Naive thymus-derived CD4-positive, alpha-beta T cell (primary cell): ENCODE measurements around the gene TMEM156. TPM values are rescaled to one million over a fixed set of nuclear protein-coding genes. Genes with fewer than 3 reads are reported as not detected.

Experiments used
- ATAC-seq: fragments of 150-1000 bp; cut with Tn5 transposase; 2 replicates; pipeline ENCODE4 v1.10.0; 2021; ENCODE audit warnings: mild to moderate bottlenecking, moderate library complexity
- CTCF ChIA-PET: fragments of 350-600 bp; sonication (Branson Sonifier 250); formaldehyde crosslinking; loops from one replicate; lab custom pipeline; 2021; ENCODE audit warnings: antibody characterized with exemption; lab: Charles Lee
- POLR2A ChIA-PET: fragments of 350-600 bp; sonication (Branson Sonifier 250); formaldehyde crosslinking; loops from one replicate; lab custom pipeline; 2021; ENCODE audit warnings: antibody characterized with exemption, inconsistent platforms; lab: Charles Lee
- DNase-seq, 9 donors: peaks; one replicate each; pipeline versions ENCODE4 v3.0.0 to v3.0.0-alpha.2; 2020 to 2022; ENCODE audit warnings: mixed read lengths in 1 of 9
- H3K27ac ChIP-seq: one replicate; pipeline ENCODE4 v1.7.0; 2013; ENCODE audit warnings: mild to moderate bottlenecking, low read depth, low read length, moderate library complexity
- H3K27me3 ChIP-seq, 2 donors: one replicate each; pipeline ENCODE4 v1.7.0; 2013; ENCODE audit warnings: low read length in 2 of 2, mild to moderate bottlenecking in 2 of 2, moderate library complexity in 2 of 2; ENCODE audit not compliant: control insufficient read depth in 2 of 2, insufficient read depth in 2 of 2
- H3K36me3 ChIP-seq, 3 experiments: 1 replicate in 2 of 3; 2 replicates in 1 of 3; pipeline ENCODE4 v1.7.0; 2013; ENCODE audit warnings: low read length in 3 of 3, mild to moderate bottlenecking in 3 of 3, moderate library complexity in 1 of 3; ENCODE audit not compliant: insufficient read depth in 3 of 3, control insufficient read depth in 2 of 3
- H3K4me1 ChIP-seq, 2 donors: one replicate each; pipeline ENCODE4 v1.7.0; 2013; ENCODE audit warnings: low read length in 2 of 2, mild to moderate bottlenecking in 2 of 2, moderate library complexity in 1 of 2; ENCODE audit not compliant: control insufficient read depth in 2 of 2, insufficient read depth in 2 of 2
- H3K4me3 ChIP-seq: 2 replicates; pipeline ENCODE4 v1.7.0; 2013; ENCODE audit warnings: mild to moderate bottlenecking, low read length
- H3K9me3 ChIP-seq, 3 experiments: 1 replicate in 2 of 3; 2 replicates in 1 of 3; pipeline ENCODE4 v1.7.0; 2013; ENCODE audit warnings: low read length in 3 of 3; ENCODE audit not compliant: control insufficient read depth in 2 of 3
- H3K27ac Mint-ChIP-seq, 9 donors: one replicate each; pipeline ENCODE4 v1.8.0; 2020 to 2022; ENCODE audit warnings: mixed read lengths in 9 of 9, mild to moderate bottlenecking in 8 of 9, moderate library complexity in 5 of 9, inconsistent platforms in 2 of 9
- H3K27me3 Mint-ChIP-seq, 5 donors: one replicate each; pipeline ENCODE4 v1.8.0; 2021 to 2022; ENCODE audit warnings: mixed read lengths in 5 of 5, mild to moderate bottlenecking in 1 of 5
- H3K36me3 Mint-ChIP-seq, 5 donors: one replicate each; pipeline ENCODE4 v1.8.0; 2020 to 2022; ENCODE audit warnings: mixed read lengths in 5 of 5, mild to moderate bottlenecking in 3 of 5, inconsistent platforms in 1 of 5
- H3K4me1 Mint-ChIP-seq, 7 donors: one replicate each; pipeline ENCODE4 v1.8.0; 2020 to 2022; ENCODE audit warnings: mixed read lengths in 7 of 7, mild to moderate bottlenecking in 3 of 7, inconsistent platforms in 1 of 7
- H3K4me3 Mint-ChIP-seq, 10 donors: one replicate each; pipeline ENCODE4 v1.8.0; 2020 to 2022; ENCODE audit warnings: mild to moderate bottlenecking in 10 of 10, mixed read lengths in 10 of 10, moderate library complexity in 6 of 10, inconsistent platforms in 2 of 10
- H3K9me3 Mint-ChIP-seq, 11 donors: one replicate each; pipeline ENCODE4 v1.8.0; 2020 to 2022; ENCODE audit warnings: mixed read lengths in 11 of 11, mild to moderate bottlenecking in 4 of 11, inconsistent platforms in 1 of 11, moderate library complexity in 1 of 11
- intact Hi-C, 2 donors: fragments of 100-400 bp; cut with micrococcal nuclease; formaldehyde crosslinking; loops; one replicate each; pipeline ENCODE4 v1.15.1; 2023
- polyA plus RNA-seq, 2 donors: library from polyadenylated mRNA; unstranded; fragments of 300-500 nt; fragmentation: Illumina TruSeq; gene quantifications; one replicate each; pipeline ENCODE4 v1.2.3, GENCODE V29; 2021
- total RNA-seq, 6 experiments: library from RNA in 5 of 6; stranded (reverse) in 5 of 6; gene quantifications; 1 replicate in 5 of 6; 2 replicates in 1 of 6; pipeline ENCODE4 v1.2.3 and lab custom pipeline; 2021 to 2026

The TMEM156 gene
- total and polyA plus RNA-seq, 7 experiments from 2014 or later: 8.6 to 37.0 (median 11.4) TPM

DNA sequence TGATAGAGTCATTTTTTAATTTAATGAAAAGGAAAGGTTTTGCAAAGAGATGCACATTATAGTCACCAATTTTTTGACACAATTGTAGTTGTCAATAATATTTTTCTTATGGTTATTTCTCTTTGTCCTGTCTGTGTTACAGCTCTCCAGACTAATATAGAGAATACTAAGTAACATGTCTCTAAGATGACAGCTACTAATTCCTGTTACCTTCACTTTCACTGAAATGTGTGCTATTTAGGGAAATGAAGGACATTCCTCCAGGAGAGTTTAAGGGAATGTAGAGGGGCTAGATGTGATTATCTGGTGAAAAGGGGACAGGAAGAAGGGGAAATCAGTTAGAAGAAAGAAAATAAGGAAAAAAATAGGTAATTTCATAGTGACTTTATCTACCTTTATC is 31.2 kb upstream of the TMEM156 start:
- H3K27ac Mint-ChIP-seq: peak overlapping the region in 1 of 9 donors; percentile 2
- H3K27ac ChIP-seq: no peak overlapping the region
- H3K36me3 ChIP-seq: no peaks in the 10 kb centered on the region
- ATAC-seq (no peak), DNase-seq (no peak)
- H3K9me3 Mint-ChIP-seq: peaks cover 0 to 4% (median 0%) of the 10 kb centered on the region in 11 donors
- H3K4me3 Mint-ChIP-seq: no peak overlapping the region
- ChIA-PET POLR2A (interaction anchor here (1.0 kb wide), 2 partner anchors 18 to 78 kb away, joined by 3 to 5 read pairs; no protein-coding TSS in a partner anchor), CTCF (no interaction called here)
- no peak overlapping the region for H3K4me3 ChIP-seq
- H3K27me3 Mint-ChIP-seq: no peaks in the 10 kb centered on the region
- peaks cover 10 to 38% (median 32%) of the 10 kb centered on the region in 7 donors for H3K4me1 Mint-ChIP-seq
- intact Hi-C loops: no loop called here
- no peaks in the 10 kb centered on the region for H3K9me3 ChIP-seq
- peaks cover 0 to 24% (median 0%) of the 10 kb centered on the region in 5 donors for H3K36me3 Mint-ChIP-seq
- H3K27me3 ChIP-seq: no peaks in the 10 kb centered on the region
- peaks cover 0 to 5% of the 10 kb centered on the region in 2 donors for H3K4me1 ChIP-seq

DNA sequence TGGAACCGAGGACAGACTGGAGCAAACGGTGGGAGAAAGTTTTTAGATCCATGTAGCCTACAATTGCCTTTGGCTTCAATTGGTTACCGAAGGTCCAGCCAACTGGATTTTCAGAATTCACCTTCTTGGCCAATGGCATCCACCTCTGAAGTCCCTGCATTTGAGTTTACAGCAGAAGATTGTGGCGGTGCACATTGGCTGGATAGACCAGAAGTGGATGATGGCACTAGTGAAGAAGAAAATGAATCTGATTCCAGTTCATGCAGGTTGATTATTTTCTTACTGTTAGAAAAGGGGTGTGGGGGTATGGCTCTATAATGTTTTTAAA is 30.5 kb upstream of the TMEM156 start:
- Histone ChIP-seq H3K4me3 (no peak overlapping the region), H3K4me1 (peaks cover 0 to 5% of the 10 kb centered on the region in 2 donors), H3K9me3 (no peaks in the 10 kb centered on the region), H3K27me3 (no peaks in the 10 kb centered on the region), H3K27ac (no peak overlapping the region), H3K36me3 (no peaks in the 10 kb centered on the region)
- ChIA-PET CTCF (no interaction called here), POLR2A (no interaction called here)
- no peak overlapping the region for H3K4me3 Mint-ChIP-seq
- H3K27me3 Mint-ChIP-seq: no peaks in the 10 kb centered on the region
- peak overlapping the region in 1 of 9 donors; percentile 34 for H3K27ac Mint-ChIP-seq
- peaks cover 6 to 33% (median 29%) of the 10 kb centered on the region in 7 donors for H3K4me1 Mint-ChIP-seq
- no peak for ATAC-seq
- no peak for DNase-seq
- intact Hi-C loops: no loop called here
- H3K36me3 Mint-ChIP-seq: peaks cover 0 to 18% (median 0%) of the 10 kb centered on the region in 5 donors
- H3K9me3 Mint-ChIP-seq: no peaks in the 10 kb centered on the region

DNA sequence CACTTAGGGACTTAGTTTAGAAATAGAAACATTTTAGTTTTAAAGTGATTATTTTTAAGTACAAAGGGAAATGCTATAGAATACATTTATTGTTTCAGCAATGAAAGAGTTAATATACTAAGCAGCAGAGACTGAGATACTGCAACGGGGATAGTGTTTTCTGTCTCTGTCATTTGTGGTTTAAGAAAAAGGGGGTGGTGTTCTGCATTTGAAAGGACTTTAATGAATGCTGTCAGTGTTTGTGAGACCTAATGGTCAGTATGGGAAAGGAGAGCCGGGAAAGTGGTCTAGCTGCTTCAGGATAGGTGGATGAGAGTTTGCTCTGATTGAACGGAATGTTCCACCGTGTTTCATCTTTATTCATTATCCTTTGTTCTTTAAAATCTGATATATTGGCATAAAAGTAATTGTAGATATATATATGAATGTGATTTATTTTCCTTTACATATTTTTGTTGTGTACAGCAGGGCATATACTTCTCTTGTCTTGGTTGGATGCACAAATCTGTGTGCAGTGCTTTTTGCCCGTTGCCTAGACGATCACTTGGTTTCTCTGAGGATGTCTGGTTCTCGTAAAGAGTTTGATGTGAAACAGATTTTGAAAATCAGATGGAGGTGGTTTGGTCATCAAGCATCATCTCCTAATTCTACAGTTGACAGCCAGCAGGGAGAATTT is 30.0 kb upstream of the TMEM156 start, which contains the start of gene KLHL5:
TSS of gene KLHL5 (plus strand) at position 139 of the 676 bp plus-strand sequence. CDS start at position 560, 421 bp downstream.
- Mint-ChIP-seq H3K4me3 (no peak within 1 kb of the TSS), H3K9me3 (no peaks in the 10 kb centered on the region), H3K27ac (peak within 1 kb of the TSS in 4 of 9 donors; percentile 34 to 46 (median 46)), H3K27me3 (no peaks in the 10 kb centered on the region), H3K36me3 (peaks cover 0 to 14% (median 0%) of the 10 kb centered on the region in 5 donors), H3K4me1 (peaks cover 4 to 33% (median 28%) of the 10 kb centered on the region in 7 donors)
- ATAC-seq (no peak), DNase-seq (no peak)
- ChIA-PET POLR2A (no interaction called here), CTCF (no interaction called here)
- Histone ChIP-seq H3K4me3 (no peak within 1 kb of the TSS), H3K36me3 (no peaks in the 10 kb centered on the region), H3K4me1 (peaks cover 0 to 5% of the 10 kb centered on the region in 2 donors), H3K27ac (no peak within 1 kb of the TSS), H3K9me3 (no peaks in the 10 kb centered on the region), H3K27me3 (no peaks in the 10 kb centered on the region)
- intact Hi-C loops: no loop called here

DNA sequence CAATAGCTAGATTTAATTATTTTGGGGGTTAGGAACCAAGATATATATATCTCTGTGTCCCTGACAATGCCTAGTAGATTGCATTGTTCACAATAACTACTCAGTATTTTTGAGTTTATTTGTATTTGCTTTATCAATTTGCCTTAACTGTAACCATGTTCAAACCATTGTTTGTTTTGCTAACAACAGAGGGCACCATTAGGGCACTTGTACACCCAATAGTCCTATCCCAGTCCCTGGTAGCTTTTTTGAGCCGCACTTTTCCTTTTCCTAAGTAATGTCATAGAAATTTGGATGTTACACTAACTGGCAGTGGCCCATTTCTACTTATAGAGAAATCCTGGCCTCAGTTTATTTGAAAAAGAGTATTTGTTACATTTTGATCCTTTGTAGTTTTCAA is 29.2 kb upstream of the TMEM156 start:
- Mint-ChIP-seq H3K27me3 (no peaks in the 10 kb centered on the region), H3K36me3 (peaks cover 0 to 15% (median 0%) of the 10 kb centered on the region in 5 donors), H3K9me3 (no peaks in the 10 kb centered on the region), H3K4me3 (no peak overlapping the region), H3K27ac (peak overlapping the region in 1 of 9 donors; percentile 46), H3K4me1 (peaks cover 8 to 40% (median 33%) of the 10 kb centered on the region in 7 donors)
- no peak overlapping the region for H3K4me3 ChIP-seq
- intact Hi-C loops: loop anchor here (2.0 kb wide), 1 partner anchor 15 kb away; no protein-coding TSS in a partner anchor
- H3K4me1 ChIP-seq: peaks cover 0 to 5% of the 10 kb centered on the region in 2 donors
- H3K27me3 ChIP-seq: no peaks in the 10 kb centered on the region
- ATAC-seq (no peak), DNase-seq (no peak)
- no peaks in the 10 kb centered on the region for H3K36me3 ChIP-seq
- no peaks in the 10 kb centered on the region for H3K9me3 ChIP-seq
- CTCF ChIA-PET: no interaction called here
- POLR2A ChIA-PET: interaction anchor here (0.6 kb wide), 1 partner anchor 1174 kb away, joined by 5 read pairs; no protein-coding TSS in a partner anchor
- H3K27ac ChIP-seq: no peak overlapping the region

DNA sequence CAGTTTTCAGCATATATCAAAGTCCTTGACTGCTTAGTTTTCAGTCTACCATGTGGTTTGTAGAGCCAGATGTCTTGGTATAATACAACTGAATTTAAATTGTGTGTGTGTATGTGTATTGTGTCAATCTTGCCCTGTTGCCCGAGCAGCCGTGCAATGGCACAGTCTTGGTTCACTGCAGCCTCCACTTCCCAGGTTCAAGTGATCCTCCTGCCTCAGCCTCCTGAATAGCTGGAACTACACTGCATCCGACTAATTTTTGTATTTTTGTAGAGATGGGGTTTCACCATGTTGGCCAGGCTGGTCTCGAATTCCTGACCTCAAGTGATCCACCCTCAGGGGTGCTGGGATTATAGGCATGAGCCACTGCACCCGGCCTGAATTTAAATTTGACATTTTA is 23.8 kb upstream of the TMEM156 start:
- Mint-ChIP-seq H3K36me3 (peaks cover 0 to 12% (median 0%) of the 10 kb centered on the region in 5 donors), H3K4me1 (peaks cover under 1 to 48% (median 38%) of the 10 kb centered on the region in 7 donors), H3K27ac (no peak overlapping the region), H3K9me3 (no peaks in the 10 kb centered on the region), H3K27me3 (no peaks in the 10 kb centered on the region), H3K4me3 (no peak overlapping the region)
- intact Hi-C loops: no loop called here
- H3K27ac ChIP-seq: no peak overlapping the region
- no peaks in the 10 kb centered on the region for H3K27me3 ChIP-seq
- no peaks in the 10 kb centered on the region for H3K9me3 ChIP-seq
- no peaks in the 10 kb centered on the region for H3K4me1 ChIP-seq
- no peak overlapping the region for H3K4me3 ChIP-seq
- no peaks in the 10 kb centered on the region for H3K36me3 ChIP-seq
- DNase-seq: no peak
- no peak for ATAC-seq
- POLR2A ChIA-PET: interaction anchor here (0.6 kb wide), 1 partner anchor 914 kb away, joined by 4 read pairs; no protein-coding TSS in a partner anchor
- CTCF ChIA-PET: no interaction called here

DNA sequence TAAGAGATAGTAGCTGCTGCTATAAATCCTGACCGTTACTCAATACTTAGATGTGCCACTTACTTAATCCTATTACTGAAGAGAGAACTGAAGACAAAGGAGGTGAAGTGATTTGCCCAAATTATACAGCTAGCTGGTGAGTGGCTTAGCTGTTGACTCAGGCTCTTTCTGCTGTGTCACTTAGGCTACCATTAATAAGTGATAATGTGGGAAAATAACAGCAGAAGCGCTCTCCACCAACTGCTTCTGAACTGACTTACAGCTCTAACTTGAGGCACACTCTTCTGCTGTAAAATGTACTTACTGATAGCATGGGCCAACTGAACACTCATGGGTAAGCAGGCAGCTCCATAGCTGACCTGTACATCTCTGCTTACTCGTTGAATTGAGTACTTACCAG is 22.3 kb upstream of the TMEM156 start:
- DNase-seq (no peak), ATAC-seq (no peak)
- Mint-ChIP-seq H3K4me1 (peaks cover 6 to 48% (median 38%) of the 10 kb centered on the region in 7 donors), H3K9me3 (no peaks in the 10 kb centered on the region), H3K27ac (no peak overlapping the region), H3K4me3 (no peak overlapping the region), H3K36me3 (peaks cover 0 to 14% (median 0%) of the 10 kb centered on the region in 5 donors), H3K27me3 (no peaks in the 10 kb centered on the region)
- Histone ChIP-seq H3K4me1 (no peaks in the 10 kb centered on the region), H3K27me3 (no peaks in the 10 kb centered on the region), H3K36me3 (no peaks in the 10 kb centered on the region), H3K4me3 (no peak overlapping the region), H3K9me3 (no peaks in the 10 kb centered on the region), H3K27ac (no peak overlapping the region)
- ChIA-PET CTCF (no interaction called here), POLR2A (interaction anchor here (0.6 to 0.9 kb wide), 3 partner anchors 12 to 147 kb away, joined by 3 read pairs; no protein-coding TSS in a partner anchor)
- intact Hi-C loops: no loop called here
